HG03060 (cell line): ENCODE results near the gene TEX53.

ENCODE experiments used
- ATAC-seq: cut with Tn5 transposase; IDR thresholded peaks from one replicate; pipeline ENCODE4 v1.9.1; 2021; ENCODE audit warnings: low read depth, moderate number of reproducible peaks; ENCODE audit not compliant: unreplicated experiment

Gene TEX53

GRCh38 chr9:114607671-114608524, 49.7 kb downstream of the TEX53 start:
- ATAC-seq = no peak

- ATAC-seq = no peak
Measured at GRCh38 chr9:114606597-114607207, 50.9 kb downstream of the TEX53 start.
